ENCODE measurements around the gene KCNJ15. TPM values are rescaled to one million over a fixed set of nuclear protein-coding genes. Genes with fewer than 3 reads are reported as not detected.

The KCNJ15 gene
- total RNA-seq, 1 donor from 2014 or later, result 2.2 TPM

DNA sequence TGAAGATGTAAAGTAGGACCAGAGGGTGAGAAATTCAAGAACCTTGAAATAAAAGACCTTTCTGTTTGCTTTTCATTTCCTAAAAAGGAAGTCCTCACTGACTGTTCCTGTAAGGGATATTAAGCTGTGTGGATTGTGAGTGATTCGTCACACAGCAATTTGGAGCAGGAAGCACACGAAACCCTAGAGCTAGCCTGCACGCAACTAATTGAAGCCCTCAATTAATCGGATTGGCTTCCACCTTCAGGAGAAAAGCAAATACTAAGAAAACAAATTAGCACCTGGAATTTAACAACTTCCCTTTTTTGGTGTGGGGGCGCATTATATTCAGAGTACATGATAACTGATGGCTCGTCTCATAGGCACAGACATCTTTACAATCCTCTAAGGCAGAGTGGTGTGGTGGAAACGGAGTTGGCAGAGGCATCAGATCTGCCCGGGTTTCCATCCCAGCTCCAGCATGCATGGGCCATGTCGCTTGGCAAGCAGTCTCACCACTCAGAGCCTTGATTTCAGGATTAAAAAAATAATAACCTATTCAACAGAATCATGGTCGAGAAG is 95.2 kb downstream of the KCNJ15 start:
- H3K79me2 ChIP-seq (ENCODE audit: insufficient read depth, low read length), result no peaks in the 10 kb centered on the region
- H4K20me1 ChIP-seq (ENCODE audit: insufficient read depth, low read length), result no peaks in the 10 kb centered on the region
- H3K27ac ChIP-seq (ENCODE audit: low read depth, low read length), result peak overlapping the region; percentile 81
- peak; percentile 60 for FAIRE-seq
- no peak overlapping the region for H3K4me3 ChIP-seq (ENCODE audit: insufficient read depth, low read depth, low read length)
- Mint-ChIP-seq H3K4me3 (ENCODE audit: unreplicated experiment) (peak overlapping the region; percentile 65), H3K27me3 (ENCODE audit: low read depth, unreplicated experiment) (no peaks in the 10 kb centered on the region), H3K9me3 (ENCODE audit: unreplicated experiment) (peaks cover 8% of the 10 kb centered on the region), H3K4me1 (ENCODE audit: low read depth, unreplicated experiment) (peaks cover 39% of the 10 kb centered on the region), H3K36me3 (ENCODE audit: low read depth, unreplicated experiment) (no peaks in the 10 kb centered on the region), H3K27ac (ENCODE audit: unreplicated experiment) (peak overlapping the region; percentile 96)
- H3K36me3 ChIP-seq (ENCODE audit: insufficient read depth, low read length), result no peaks in the 10 kb centered on the region
- no peaks in the 10 kb centered on the region for H3K27me3 ChIP-seq (ENCODE audit: insufficient read depth, low read length)
- DNase-seq (ENCODE audit: low read depth), result peak; percentile 93
- H3K4me1 ChIP-seq (ENCODE audit: insufficient read depth, low read length), result peaks cover 46% of the 10 kb centered on the region
- peak overlapping the region; percentile 80 for H3K9ac ChIP-seq (ENCODE audit: low read length)
- H2AFZ ChIP-seq (ENCODE audit: low read depth, low read length), result peak overlapping the region; percentile 4
- H3K9me3 ChIP-seq (ENCODE audit: insufficient read depth, low read depth, low read length), result no peaks in the 10 kb centered on the region
- H3K4me2 ChIP-seq (ENCODE audit: low read length), result peak overlapping the region; percentile 68
- TF ChIP-seq, protein P1, sequence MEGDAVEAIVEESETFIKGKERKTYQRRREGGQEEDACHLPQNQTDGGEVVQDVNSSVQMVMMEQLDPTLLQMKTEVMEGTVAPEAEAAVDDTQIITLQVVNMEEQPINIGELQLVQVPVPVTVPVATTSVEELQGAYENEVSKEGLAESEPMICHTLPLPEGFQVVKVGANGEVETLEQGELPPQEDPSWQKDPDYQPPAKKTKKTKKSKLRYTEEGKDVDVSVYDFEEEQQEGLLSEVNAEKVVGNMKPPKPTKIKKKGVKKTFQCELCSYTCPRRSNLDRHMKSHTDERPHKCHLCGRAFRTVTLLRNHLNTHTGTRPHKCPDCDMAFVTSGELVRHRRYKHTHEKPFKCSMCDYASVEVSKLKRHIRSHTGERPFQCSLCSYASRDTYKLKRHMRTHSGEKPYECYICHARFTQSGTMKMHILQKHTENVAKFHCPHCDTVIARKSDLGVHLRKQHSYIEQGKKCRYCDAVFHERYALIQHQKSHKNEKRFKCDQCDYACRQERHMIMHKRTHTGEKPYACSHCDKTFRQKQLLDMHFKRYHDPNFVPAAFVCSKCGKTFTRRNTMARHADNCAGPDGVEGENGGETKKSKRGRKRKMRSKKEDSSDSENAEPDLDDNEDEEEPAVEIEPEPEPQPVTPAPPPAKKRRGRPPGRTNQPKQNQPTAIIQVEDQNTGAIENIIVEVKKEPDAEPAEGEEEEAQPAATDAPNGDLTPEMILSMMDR (IDR thresholded peaks at IDR 0.05; ENCODE audit: insufficient read depth, low read depth, low read length), result no peak
- no peak for TF ChIP-seq EZH2 (IDR thresholded peaks at IDR 0.05; ENCODE audit: insufficient read depth, low read length)

DNA sequence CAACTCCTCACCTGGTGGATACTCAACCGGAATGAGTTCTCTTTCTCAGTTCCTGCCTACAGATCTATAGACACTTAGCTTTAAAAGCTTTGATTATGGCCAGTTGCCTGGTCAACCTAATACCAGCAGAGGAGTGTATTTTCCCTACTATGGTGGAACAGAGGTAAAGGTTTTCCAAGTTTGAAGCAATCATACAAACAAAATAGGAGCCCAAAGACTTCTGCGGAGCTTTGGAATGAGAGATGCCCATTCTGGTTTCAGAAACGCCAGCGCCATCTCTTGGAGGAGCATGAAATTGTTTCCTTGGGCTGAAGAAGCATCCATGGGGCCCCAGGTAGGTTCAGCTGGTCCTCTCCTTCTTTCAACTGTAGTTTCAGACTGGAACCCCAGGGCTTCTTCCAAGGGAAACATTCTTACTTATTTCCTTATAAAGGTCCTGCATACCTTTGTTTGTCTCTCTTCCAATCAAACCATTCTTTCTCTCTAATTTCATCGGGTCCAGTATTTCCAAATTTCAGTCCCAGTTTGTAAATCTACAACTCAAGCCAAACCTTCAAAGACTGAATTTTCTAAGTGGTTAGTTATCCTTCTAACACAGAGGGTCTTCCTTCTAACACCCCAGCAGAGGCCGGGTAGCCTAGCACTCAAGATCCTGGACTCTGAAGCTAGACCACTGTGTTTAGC is 95.9 kb downstream of the KCNJ15 start:
- H3K27ac ChIP-seq (ENCODE audit: low read depth, low read length), result peak overlapping the region; percentile 81
- FAIRE-seq, result no peak

More for the DNA sequence above, 95.9 kb downstream of the KCNJ15 start:
- Histone ChIP-seq H4K20me1 (ENCODE audit: insufficient read depth, low read length) (no peaks in the 10 kb centered on the region), H3K9ac (ENCODE audit: low read length) (peak overlapping the region; percentile 80), H3K79me2 (ENCODE audit: insufficient read depth, low read length) (no peaks in the 10 kb centered on the region), H3K4me3 (ENCODE audit: insufficient read depth, low read depth, low read length) (no peak overlapping the region), H3K36me3 (ENCODE audit: insufficient read depth, low read length) (no peaks in the 10 kb centered on the region), H3K4me2 (ENCODE audit: low read length) (peak overlapping the region; percentile 68), H3K4me1 (ENCODE audit: insufficient read depth, low read length) (peaks cover 46% of the 10 kb centered on the region), H3K27me3 (ENCODE audit: insufficient read depth, low read length) (no peaks in the 10 kb centered on the region), H2AFZ (ENCODE audit: low read depth, low read length) (no peak overlapping the region), H3K9me3 (ENCODE audit: insufficient read depth, low read depth, low read length) (no peaks in the 10 kb centered on the region)
- H3K27me3 Mint-ChIP-seq (ENCODE audit: low read depth, unreplicated experiment), result no peaks in the 10 kb centered on the region
- peak overlapping the region; percentile 65 for H3K4me3 Mint-ChIP-seq (ENCODE audit: unreplicated experiment)
- peaks cover 8% of the 10 kb centered on the region for H3K9me3 Mint-ChIP-seq (ENCODE audit: unreplicated experiment)
- TF ChIP-seq EZH2 (IDR thresholded peaks at IDR 0.05; ENCODE audit: insufficient read depth, low read length), result no peak
- TF ChIP-seq, protein P1 (IDR thresholded peaks at IDR 0.05; ENCODE audit: insufficient read depth, low read depth, low read length), result peak; percentile 89
- peak; percentile 55 for DNase-seq (ENCODE audit: low read depth)
- peaks cover 39% of the 10 kb centered on the region for H3K4me1 Mint-ChIP-seq (ENCODE audit: low read depth, unreplicated experiment)
- peak overlapping the region; percentile 96 for H3K27ac Mint-ChIP-seq (ENCODE audit: unreplicated experiment)
- H3K36me3 Mint-ChIP-seq (ENCODE audit: low read depth, unreplicated experiment), result no peaks in the 10 kb centered on the region

Measured in astrocyte (in vitro differentiated cells and primary cell).